Tibial nerve (tissue), 4 donors: ENCODE results near the gene STRIT1. TPM values are rescaled to one million over a fixed set of nuclear protein-coding genes. Genes with fewer than 3 reads are reported as not detected.

Experiments used
- DNase-seq, 2 donors: peaks; one replicate each; pipeline ENCODE4 v3.0.0-alpha.2; 2019; ENCODE audit warnings: low spot score in 2 of 2
- H3K27ac ChIP-seq, 4 donors: fragments of 200-600 bp; sonication (generic) in 3 of 4; one replicate each; pipeline ENCODE4 v1.5.1; 2017 to 2019; ENCODE audit warnings: mild to moderate bottlenecking in 1 of 4
- H3K27me3 ChIP-seq, 2 donors: fragments of 200-600 bp; sonication (generic) in 1 of 2; one replicate each; pipeline versions ENCODE4 v1.5.1 to v1.6.0; 2017 to 2019
- H3K36me3 ChIP-seq, 3 donors: fragments of 200-600 bp; sonication (generic); one replicate each; pipeline ENCODE4 v1.5.1; 2018 to 2019
- H3K4me1 ChIP-seq, 4 donors: fragments of 200-600 bp; sonication (generic) in 3 of 4; one replicate each; pipeline ENCODE4 v1.5.1; 2017 to 2019
- H3K4me3 ChIP-seq, 4 donors: fragments of 200-600 bp; sonication (generic) in 3 of 4; one replicate each; pipeline ENCODE4 v1.5.1; 2017 to 2019; ENCODE audit warnings: mild to moderate bottlenecking in 1 of 4, moderate library complexity in 1 of 4
- H3K9me3 ChIP-seq, 4 donors: fragments of 200-600 bp; sonication (generic) in 3 of 4; one replicate each; pipeline ENCODE4 v1.5.1; 2017 to 2019
- CTCF ChIP-seq, 5 experiments: fragments of 200-600 bp in 3 of 5; fragments of 450-650 bp in 2 of 5; sonication (generic) in 3 of 5; IDR thresholded peaks; one replicate each; pipeline ENCODE4 v1.5.1; 2016 to 2019; ENCODE audit warnings: antibody characterized with exemption in 5 of 5, mild to moderate bottlenecking in 3 of 5, moderate library complexity in 2 of 5
- EP300 ChIP-seq, 2 donors: sonication (generic); formaldehyde crosslinking; IDR thresholded peaks; one replicate each; pipeline ENCODE4 v1.6.1; 2017; ENCODE audit warnings: antibody characterized with exemption in 2 of 2, mild to moderate bottlenecking in 1 of 2
- POLR2A ChIP-seq, 2 donors: fragments of 450-650 bp; IDR thresholded peaks; one replicate each; pipeline ENCODE4 v1.6.1; 2017; ENCODE audit warnings: antibody characterized with exemption in 2 of 2, mild to moderate bottlenecking in 2 of 2, moderate library complexity in 2 of 2
- WGBS, 2 donors: methylation state at CpG; one replicate each; pipeline ENCODE4 v1.1.5; 2018; 5-methylcytosine and 5-hydroxymethylcytosine counted together
- total RNA-seq, 4 donors: library from RNA; depleted of rRNA; stranded (reverse); fragments of >200 nt; gene quantifications; one replicate each; pipeline ENCODE4 v1.1.0, GENCODE V29; 2016

The STRIT1 gene
- total RNA-seq, 4 donors from 2014 or later, result not detected

- TF ChIP-seq EP300 (IDR thresholded peaks at IDR 0.05) (no peak), CTCF (IDR thresholded peaks at IDR 0.05) (no peak), POLR2A (IDR thresholded peaks at IDR 0.05) (no peak)
- Histone ChIP-seq H3K36me3 (no peaks in the 10 kb centered on the region), H3K4me3 (no peak overlapping the region), H3K27ac (no peak overlapping the region), H3K27me3 (no peaks in the 10 kb centered on the region), H3K4me1 (no peaks in the 10 kb centered on the region), H3K9me3 (no peaks in the 10 kb centered on the region)
- WGBS, 2 donors, result 60 to 74% methylated on average over 3 of the region's 3 CpGs
- no peak for DNase-seq
These were observed 40.9 kb upstream of the STRIT1 start for GRCh38 chr3:155334215-155334913.

- no peak overlapping the region for H3K4me3 ChIP-seq
- H3K9me3 ChIP-seq, result no peaks in the 10 kb centered on the region
- H3K4me1 ChIP-seq, result no peaks in the 10 kb centered on the region
- no peaks in the 10 kb centered on the region for H3K36me3 ChIP-seq
- no peak for DNase-seq
- 61 to 74% methylated on average over 4 of the region's 4 CpGs for WGBS, 2 donors
- no peaks in the 10 kb centered on the region for H3K27me3 ChIP-seq
- H3K27ac ChIP-seq, result no peak overlapping the region
- TF ChIP-seq POLR2A (IDR thresholded peaks at IDR 0.05), result no peak
These were observed 39.2 kb upstream of the STRIT1 start for GRCh38 chr3:155332716-155333115.

- no peak overlapping the region for H3K4me3 ChIP-seq
- H3K27me3 ChIP-seq, result no peaks in the 10 kb centered on the region
- no peak for DNase-seq
- no peaks in the 10 kb centered on the region for H3K36me3 ChIP-seq
- no peak overlapping the region for H3K27ac ChIP-seq
- no peaks in the 10 kb centered on the region for H3K4me1 ChIP-seq
- TF ChIP-seq POLR2A (IDR thresholded peaks at IDR 0.05) (no peak), CTCF (IDR thresholded peaks at IDR 0.05) (no peak), EP300 (IDR thresholded peaks at IDR 0.05) (no peak)
- WGBS, 2 donors, result 93 to 96% methylated on average over 2 of the region's 2 CpGs
- no peaks in the 10 kb centered on the region for H3K9me3 ChIP-seq
These were observed 37.6 kb upstream of the STRIT1 start for GRCh38 chr3:155331078-155331477.

- no peaks in the 10 kb centered on the region for H3K4me1 ChIP-seq
- no peak overlapping the region for H3K27ac ChIP-seq
- DNase-seq, result no peak
- H3K4me3 ChIP-seq, result no peak overlapping the region
- TF ChIP-seq POLR2A (IDR thresholded peaks at IDR 0.05), result no peak
- no peak for TF ChIP-seq EP300 (IDR thresholded peaks at IDR 0.05)
- TF ChIP-seq CTCF (IDR thresholded peaks at IDR 0.05), result no peak
- H3K27me3 ChIP-seq, result no peaks in the 10 kb centered on the region
- H3K9me3 ChIP-seq, result no peaks in the 10 kb centered on the region
- no peaks in the 10 kb centered on the region for H3K36me3 ChIP-seq
These were observed 36.9 kb upstream of the STRIT1 start for GRCh38 chr3:155330370-155330769.

- Histone ChIP-seq H3K36me3 (no peaks in the 10 kb centered on the region), H3K9me3 (no peaks in the 10 kb centered on the region), H3K4me1 (no peaks in the 10 kb centered on the region), H3K27me3 (no peaks in the 10 kb centered on the region), H3K27ac (no peak overlapping the region), H3K4me3 (no peak overlapping the region)
- WGBS, 2 donors, result 93% methylated on average over 6 of the region's 6 CpGs
- no peak for DNase-seq
- TF ChIP-seq CTCF (IDR thresholded peaks at IDR 0.05) (no peak), POLR2A (IDR thresholded peaks at IDR 0.05) (no peak), EP300 (IDR thresholded peaks at IDR 0.05) (no peak)
These were observed 36.1 kb upstream of the STRIT1 start for GRCh38 chr3:155329513-155330048.
